ENCODE data around the gene LBP. TPM values are rescaled to one million over a fixed set of nuclear protein-coding genes. Genes with fewer than 3 reads are reported as not detected.
"Not testable (repeated sequence)": the region's sequence is repeated elsewhere in the genome, so short reads cannot be mapped to it uniquely, and the experiment has no call there.

The LBP gene
- total and polyA plus RNA-seq, 10 of the 15 experiments (the other 5 are each of a cell fraction or from before 2014, with no cell fraction given), result 0.04 to 0.10 TPM; not detected in 8

DNA sequence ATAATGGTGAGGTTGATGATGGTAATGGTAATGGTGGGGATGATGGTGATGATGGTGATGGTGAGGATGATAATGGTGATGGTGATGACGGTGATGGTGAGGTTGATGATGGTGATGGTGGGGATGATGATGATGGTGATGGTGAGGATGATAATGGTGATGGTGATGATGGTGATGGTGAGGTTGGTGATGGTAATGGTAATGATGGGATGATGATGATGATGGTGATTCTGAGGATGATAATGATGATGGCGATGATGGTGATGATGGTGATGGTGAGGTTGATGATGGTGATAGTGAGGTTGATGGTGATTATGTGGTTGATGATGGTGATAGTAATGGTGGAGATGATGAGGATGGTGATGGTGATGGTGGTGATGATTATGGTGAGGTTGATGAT, 32.6 kb upstream of the LBP start:
- no TSS peak for BruUV-seq (replicated peaks)
- WGBS (ENCODE audit: insufficient coverage, insufficient replicate concordance, low lambda C conversion rate, missing lambda C conversion rate), result 53% methylated on average over 2 of the region's 2 CpGs
- no peak overlapping the region for H2AFZ ChIP-seq (ENCODE audit: control insufficient read depth, low read depth, low read length)
- ChIA-PET RAD21 (ENCODE audit: unreplicated experiment) (no interaction called here), POLR2A (no interaction called here), SMC1A (ENCODE audit: uncharacterized antibody, unreplicated experiment) (no interaction called here), CTCF (no interaction called here)
- TF ChIP-seq NBN (IDR thresholded peaks at IDR 0.05), result no peak
- TF ChIP-seq, protein P1, sequence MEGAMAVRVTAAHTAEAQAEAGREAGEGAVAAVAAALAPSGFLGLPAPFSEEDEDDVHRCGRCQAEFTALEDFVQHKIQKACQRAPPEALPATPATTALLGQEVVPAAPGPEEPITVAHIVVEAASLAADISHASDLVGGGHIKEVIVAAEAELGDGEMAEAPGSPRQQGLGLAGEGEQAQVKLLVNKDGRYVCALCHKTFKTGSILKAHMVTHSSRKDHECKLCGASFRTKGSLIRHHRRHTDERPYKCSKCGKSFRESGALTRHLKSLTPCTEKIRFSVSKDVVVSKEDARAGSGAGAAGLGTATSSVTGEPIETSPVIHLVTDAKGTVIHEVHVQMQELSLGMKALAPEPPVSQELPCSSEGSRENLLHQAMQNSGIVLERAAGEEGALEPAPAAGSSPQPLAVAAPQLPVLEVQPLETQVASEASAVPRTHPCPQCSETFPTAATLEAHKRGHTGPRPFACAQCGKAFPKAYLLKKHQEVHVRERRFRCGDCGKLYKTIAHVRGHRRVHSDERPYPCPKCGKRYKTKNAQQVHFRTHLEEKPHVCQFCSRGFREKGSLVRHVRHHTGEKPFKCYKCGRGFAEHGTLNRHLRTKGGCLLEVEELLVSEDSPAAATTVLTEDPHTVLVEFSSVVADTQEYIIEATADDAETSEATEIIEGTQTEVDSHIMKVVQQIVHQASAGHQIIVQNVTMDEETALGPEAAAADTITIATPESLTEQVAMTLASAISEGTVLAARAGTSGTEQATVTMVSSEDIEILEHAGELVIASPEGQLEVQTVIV (IDR thresholded peaks at IDR 0.05; ENCODE audit: borderline replicate concordance, partially characterized antibody), result peak; percentile 10
- ATAC-seq (no peak), FAIRE-seq (no peak), DNase-seq (ENCODE audit: low read depth, low spot score) (no peak)
- no peaks in the 10 kb centered on the region for H3K4me1 ChIP-seq (ENCODE audit: control insufficient read depth, insufficient read depth, low read length)
- peaks cover 2 to 10% of the 10 kb centered on the region in 2 experiments; a peak in 1 of 4 replicates for H3K27me3 ChIP-seq (replicated peaks in 1 of 2; ENCODE audit: control insufficient read depth in 2 of 2, insufficient read depth in 2 of 2, low read length in 1 of 2)
- H3K36me3 ChIP-seq (ENCODE audit: control insufficient read depth in 2 of 2, insufficient read depth in 2 of 2, low read length in 1 of 2), result no peaks in the 10 kb centered on the region
- no peaks in the 10 kb centered on the region for H3K79me2 ChIP-seq (ENCODE audit: control insufficient read depth, insufficient read depth, low read length)
- in situ Hi-C loops (cut with MboI) (no loop called here), intact Hi-C loops (cut with micrococcal nuclease; ENCODE audit: unreplicated experiment) (no loop called here)
- H3K27ac ChIP-seq (ENCODE audit: control insufficient read depth, insufficient read depth), result no peak overlapping the region
- H4K20me1 ChIP-seq (ENCODE audit: control insufficient read depth, insufficient read depth), result no peaks in the 10 kb centered on the region
- no peak overlapping the region for H3K9ac ChIP-seq (ENCODE audit: control insufficient read depth, insufficient read depth, low read length)
- no peak overlapping the region for H3K4me3 ChIP-seq
- no peaks in the 10 kb centered on the region for H3K9me3 ChIP-seq (replicated peaks; ENCODE audit: control insufficient read depth, insufficient read depth, low read length)
- H3K4me2 ChIP-seq (ENCODE audit: control insufficient read depth, insufficient read depth), result no peak overlapping the region

DNA sequence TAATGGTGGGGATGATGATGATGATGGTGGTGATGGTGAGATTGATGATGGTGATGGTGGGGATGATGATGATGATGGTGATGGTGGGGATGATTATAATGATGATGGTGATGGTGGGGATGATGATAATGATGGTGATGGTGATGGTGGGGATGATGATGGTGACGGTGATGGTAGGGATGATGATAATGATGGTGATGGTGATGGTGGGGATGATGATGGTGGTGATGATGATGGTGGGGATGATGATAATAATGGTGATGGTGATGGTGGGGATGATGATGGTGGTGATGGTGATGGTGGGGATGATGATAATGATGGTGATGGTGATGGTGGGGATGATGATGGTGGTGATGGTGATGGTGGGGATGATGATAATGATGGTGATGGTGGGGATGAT, 31.9 kb upstream of the LBP start:
- H3K4me1 ChIP-seq (ENCODE audit: control insufficient read depth, insufficient read depth, low read length); in situ Hi-C loops (cut with MboI); H3K79me2 ChIP-seq (ENCODE audit: control insufficient read depth, insufficient read depth, low read length); BruUV-seq (replicated peaks); H3K4me3 ChIP-seq; CTCF ChIA-PET; H3K36me3 ChIP-seq (ENCODE audit: control insufficient read depth in 2 of 2, insufficient read depth in 2 of 2, low read length in 1 of 2); H3K27ac ChIP-seq (ENCODE audit: control insufficient read depth, insufficient read depth); H2AFZ ChIP-seq (ENCODE audit: control insufficient read depth, low read depth, low read length); H3K4me2 ChIP-seq (ENCODE audit: control insufficient read depth, insufficient read depth); FAIRE-seq; RAD21 ChIA-PET (ENCODE audit: unreplicated experiment); SMC1A ChIA-PET (ENCODE audit: uncharacterized antibody, unreplicated experiment); H3K9me3 ChIP-seq (replicated peaks; ENCODE audit: control insufficient read depth, insufficient read depth, low read length); DNase-seq (ENCODE audit: low read depth, low spot score); H4K20me1 ChIP-seq (ENCODE audit: control insufficient read depth, insufficient read depth); ATAC-seq; intact Hi-C loops (cut with micrococcal nuclease; ENCODE audit: unreplicated experiment); H3K9ac ChIP-seq (ENCODE audit: control insufficient read depth, insufficient read depth, low read length); POLR2A ChIA-PET: not testable (repeated sequence)
- 75% methylated on average over 1 of the region's 1 CpG for WGBS (ENCODE audit: insufficient coverage, insufficient replicate concordance, low lambda C conversion rate, missing lambda C conversion rate)
- peaks cover 2 to 10% of the 10 kb centered on the region in 2 experiments; a peak in 1 of 4 replicates for H3K27me3 ChIP-seq (replicated peaks in 1 of 2; ENCODE audit: control insufficient read depth in 2 of 2, insufficient read depth in 2 of 2, low read length in 1 of 2)

Data from GM12878 (cell line).